ENCODE data around the gene ENPP6. TPM values are rescaled to one million over a fixed set of nuclear protein-coding genes. Genes with fewer than 3 reads are reported as not detected.
A peak's percentile ranks its signal among the peaks of the same experiment; 100 is the strongest.

ENPP6 gene
- polyA plus RNA-seq, 1 of the 3 experiments (the other 2 are of a cell fraction) = not detected

DNA sequence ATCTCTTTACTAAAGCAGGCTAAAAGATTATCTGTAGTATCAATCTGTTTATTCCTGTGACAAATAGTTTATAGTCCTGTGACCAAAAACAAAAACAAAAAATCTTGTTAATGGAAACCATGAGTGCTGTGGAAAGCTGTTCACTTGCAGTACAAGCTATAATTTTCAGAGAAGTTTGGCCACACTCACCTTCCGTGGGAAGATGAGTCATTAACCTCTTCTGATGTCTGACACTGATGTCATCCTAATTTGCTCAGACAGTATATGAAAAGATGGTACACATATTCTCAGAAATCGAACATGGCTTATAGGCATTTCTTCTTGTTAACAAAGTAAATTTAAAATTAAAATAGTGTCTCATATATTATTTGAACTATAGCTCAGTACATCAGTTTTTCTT is 19.9 kb upstream of the ENPP6 start:
- Histone ChIP-seq H3K4me2 (no peak overlapping the region), H3K27me3 (ENCODE audit: insufficient read depth) (no peaks in the 10 kb centered on the region), H4K20me1 (ENCODE audit: insufficient read depth) (no peaks in the 10 kb centered on the region), H3K79me2 (ENCODE audit: insufficient read depth) (no peaks in the 10 kb centered on the region), H3K9me3 (no peaks in the 10 kb centered on the region), H3K4me1 (ENCODE audit: control insufficient read depth in 1 of 2, insufficient read depth in 2 of 2, low read depth in 1 of 2, low read length in 1 of 2) (no peaks in the 10 kb centered on the region; a peak in 2 of 4 replicates), H3K27ac (ENCODE audit: low read depth in 2 of 2, low read length in 1 of 2) (peak overlapping the region in 1 of 2 experiments; percentile 85; a peak in 2 of 4 replicates), H3K4me3 (ENCODE audit: low read depth in 2 of 2, low read length in 1 of 2) (no peak overlapping the region), H3F3A (replicated peaks; ENCODE audit: insufficient read depth) (no peaks in the 10 kb centered on the region), H2AFZ (ENCODE audit: low read depth) (no peak overlapping the region), H3K9me2 (no peaks in the 10 kb centered on the region), H3K9ac (no peak overlapping the region), H3K36me3 (replicated peaks in 1 of 2; ENCODE audit: control insufficient read depth in 1 of 2, insufficient read depth in 2 of 2, low read length in 1 of 2) (no peaks in the 10 kb centered on the region)
- TF ChIP-seq RCOR1 (IDR thresholded peaks at IDR 0.05; ENCODE audit: low read length) = no peak
- TF ChIP-seq YY1 (IDR thresholded peaks at IDR 0.05; ENCODE audit: low read depth) = no peak
- TF ChIP-seq ZBTB33 (IDR thresholded peaks at IDR 0.05; ENCODE audit: borderline replicate concordance, low read depth) = no peak
- no peak for TF ChIP-seq RAD21 (IDR thresholded peaks at IDR 0.05; ENCODE audit: low read length)
- TF ChIP-seq TCF12 (IDR thresholded peaks at IDR 0.05) = no peak
- no peak for TF ChIP-seq FOSL2 (IDR thresholded peaks at IDR 0.05; ENCODE audit: borderline replicate concordance, low read depth)
- TF ChIP-seq TEAD4 (IDR thresholded peaks at IDR 0.05; ENCODE audit: borderline replicate concordance, insufficient read depth) = no peak
- TF ChIP-seq SMC3 (IDR thresholded peaks at IDR 0.05; ENCODE audit: low read depth, low read length) = no peak
- TF ChIP-seq, protein P1, sequence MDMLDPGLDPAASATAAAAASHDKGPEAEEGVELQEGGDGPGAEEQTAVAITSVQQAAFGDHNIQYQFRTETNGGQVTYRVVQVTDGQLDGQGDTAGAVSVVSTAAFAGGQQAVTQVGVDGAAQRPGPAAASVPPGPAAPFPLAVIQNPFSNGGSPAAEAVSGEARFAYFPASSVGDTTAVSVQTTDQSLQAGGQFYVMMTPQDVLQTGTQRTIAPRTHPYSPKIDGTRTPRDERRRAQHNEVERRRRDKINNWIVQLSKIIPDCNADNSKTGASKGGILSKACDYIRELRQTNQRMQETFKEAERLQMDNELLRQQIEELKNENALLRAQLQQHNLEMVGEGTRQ (IDR thresholded peaks at IDR 0.05; ENCODE audit: borderline replicate concordance, low read depth, low read length) = no peak
- TF ChIP-seq SIN3A (IDR thresholded peaks at IDR 0.05; ENCODE audit: borderline replicate concordance, low read depth, low read length) = no peak
- TF ChIP-seq GABPA (IDR thresholded peaks at IDR 0.05; ENCODE audit: low read depth) = no peak
- TF ChIP-seq NFIC (IDR thresholded peaks at IDR 0.05; ENCODE audit: borderline replicate concordance) = no peak
- no peak for TF ChIP-seq NRF1 (IDR thresholded peaks at IDR 0.05; ENCODE audit: low read depth, low read length)
- TF ChIP-seq EZH2phosphoT487 (IDR thresholded peaks at IDR 0.05; ENCODE audit: borderline replicate concordance, low read depth) = no peak
- TF ChIP-seq, protein P2, sequence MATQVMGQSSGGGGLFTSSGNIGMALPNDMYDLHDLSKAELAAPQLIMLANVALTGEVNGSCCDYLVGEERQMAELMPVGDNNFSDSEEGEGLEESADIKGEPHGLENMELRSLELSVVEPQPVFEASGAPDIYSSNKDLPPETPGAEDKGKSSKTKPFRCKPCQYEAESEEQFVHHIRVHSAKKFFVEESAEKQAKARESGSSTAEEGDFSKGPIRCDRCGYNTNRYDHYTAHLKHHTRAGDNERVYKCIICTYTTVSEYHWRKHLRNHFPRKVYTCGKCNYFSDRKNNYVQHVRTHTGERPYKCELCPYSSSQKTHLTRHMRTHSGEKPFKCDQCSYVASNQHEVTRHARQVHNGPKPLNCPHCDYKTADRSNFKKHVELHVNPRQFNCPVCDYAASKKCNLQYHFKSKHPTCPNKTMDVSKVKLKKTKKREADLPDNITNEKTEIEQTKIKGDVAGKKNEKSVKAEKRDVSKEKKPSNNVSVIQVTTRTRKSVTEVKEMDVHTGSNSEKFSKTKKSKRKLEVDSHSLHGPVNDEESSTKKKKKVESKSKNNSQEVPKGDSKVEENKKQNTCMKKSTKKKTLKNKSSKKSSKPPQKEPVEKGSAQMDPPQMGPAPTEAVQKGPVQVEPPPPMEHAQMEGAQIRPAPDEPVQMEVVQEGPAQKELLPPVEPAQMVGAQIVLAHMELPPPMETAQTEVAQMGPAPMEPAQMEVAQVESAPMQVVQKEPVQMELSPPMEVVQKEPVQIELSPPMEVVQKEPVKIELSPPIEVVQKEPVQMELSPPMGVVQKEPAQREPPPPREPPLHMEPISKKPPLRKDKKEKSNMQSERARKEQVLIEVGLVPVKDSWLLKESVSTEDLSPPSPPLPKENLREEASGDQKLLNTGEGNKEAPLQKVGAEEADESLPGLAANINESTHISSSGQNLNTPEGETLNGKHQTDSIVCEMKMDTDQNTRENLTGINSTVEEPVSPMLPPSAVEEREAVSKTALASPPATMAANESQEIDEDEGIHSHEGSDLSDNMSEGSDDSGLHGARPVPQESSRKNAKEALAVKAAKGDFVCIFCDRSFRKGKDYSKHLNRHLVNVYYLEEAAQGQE (IDR thresholded peaks at IDR 0.05; ENCODE audit: low read depth, low read length) = no peak
- no peak for TF ChIP-seq POLR2AphosphoS5 (IDR thresholded peaks at IDR 0.05; ENCODE audit: low read depth, low read length)
- no peak for TF ChIP-seq RFX5 (IDR thresholded peaks at IDR 0.05; ENCODE audit: low read length)
- no peak for TF ChIP-seq JUND (IDR thresholded peaks at IDR 0.05)
- ChIA-PET CTCF (interaction anchor here (0.6 to 2.2 kb wide), 7 partner anchors 8 to 138 kb away, joined by 3 to 7 read pairs (median 3); no protein-coding TSS in a partner anchor), POLR2A (no interaction called here)
- DNase-seq = no peak
- WGBS (ENCODE audit: low lambda C conversion rate) = 26% methylated on average over 2 of the region's 2 CpGs

Data from SK-N-SH (cell line).